Endothelial cell of umbilical vein (primary cell): ENCODE data around the gene MINDY2. TPM values are rescaled to one million over a fixed set of nuclear protein-coding genes. Genes with fewer than 3 reads are reported as not detected.

Source experiments
- BruUV-seq: library from RNA; stranded (reverse); fragments of 400-500 nt; replicated peaks from 2 replicates; lab custom pipeline; 2021; lab: Mats Ljungman, UMichigan
- CTCF ChIA-PET: fragments of 300-600, 350-600 bp; sonication (Branson Sonifier 250); formaldehyde crosslinking; loops from one replicate; lab custom pipeline; 2021; ENCODE audit warnings: antibody characterized with exemption, inconsistent platforms; lab: Charles Lee
- POLR2A ChIA-PET: fragments of 300-600, 350-600 bp; sonication (Branson Sonifier 250); formaldehyde crosslinking; loops from one replicate; lab custom pipeline; 2021; ENCODE audit warnings: antibody characterized with exemption, inconsistent platforms; lab: Charles Lee
- DNase-seq: peaks from one replicate; pipeline ENCODE4 v3.0.0-alpha.2; 2011; ENCODE audit warnings: low read depth, low spot score
- FAIRE-seq: peaks from 2 replicates; lab custom pipeline; 2011; peaks lifted over from hg19 to GRCh38; lab: Jason Lieb, UNC
- H2AFZ ChIP-seq: 2 replicates; pipeline ENCODE4 v1.6.0; 2012; ENCODE audit warnings: low read depth, low read length, control low read depth, inconsistent platforms
- H3K27ac ChIP-seq: 2 replicates; pipeline ENCODE4 v1.5.1; 2011; ENCODE audit warnings: low read depth, mild to moderate bottlenecking, control low read depth, low read length, moderate library complexity; ENCODE audit not compliant: insufficient read depth
- H3K27me3 ChIP-seq, 2 experiments: 2 replicates each; pipeline versions ENCODE4 v1.6.0 to v1.6.1; 2011; ENCODE audit warnings: low read length in 2 of 2, mixed read lengths in 1 of 2; ENCODE audit not compliant: control insufficient read depth in 2 of 2, insufficient read depth in 2 of 2
- H3K36me3 ChIP-seq, 2 experiments: 2 replicates in 1 of 2; 3 replicates in 1 of 2; pipeline ENCODE4 v1.5.1; 2011; ENCODE audit warnings: low read length in 2 of 2, mild to moderate bottlenecking in 1 of 2, moderate library complexity in 1 of 2; ENCODE audit not compliant: control insufficient read depth in 2 of 2, insufficient read depth in 2 of 2; ENCODE audit errors: extremely low read depth in 1 of 2
- H3K4me1 ChIP-seq: 3 replicates; pipeline ENCODE4 v1.5.1; 2011; ENCODE audit warnings: mild to moderate bottlenecking, low read length; ENCODE audit not compliant: control insufficient read depth, insufficient read depth; ENCODE audit errors: extremely low read depth
- H3K4me2 ChIP-seq: 2 replicates; pipeline ENCODE4 v1.6.1; 2011; ENCODE audit warnings: low read length, control low read depth, mixed read lengths; ENCODE audit not compliant: insufficient read depth
- H3K4me3 ChIP-seq, 3 experiments: fragments of 200-600 bp in 1 of 3; sonication (generic), shearing (Covaris generic) in 1 of 3; replicated peaks in 1 of 3; 2 replicates each; pipeline ENCODE4 v1.5.1; 2011 to 2016; ENCODE audit warnings: control low read depth in 3 of 3, low read length in 3 of 3, mild to moderate bottlenecking in 2 of 3, inconsistent platforms in 1 of 3, low read depth in 1 of 3, moderate library complexity in 1 of 3; ENCODE audit not compliant: insufficient read depth in 1 of 3
- H3K79me2 ChIP-seq: 2 replicates; pipeline ENCODE4 v1.6.0; 2012; ENCODE audit warnings: low read length, inconsistent platforms; ENCODE audit not compliant: control insufficient read depth, insufficient read depth
- H3K9ac ChIP-seq: replicated peaks from 2 replicates; pipeline ENCODE3; 2011; ENCODE audit warnings: low read length, control low read depth; ENCODE audit not compliant: insufficient read depth; ENCODE audit errors: extremely low read depth
- H3K9me1 ChIP-seq: replicated peaks from 3 replicates; pipeline ENCODE4 v1.6.0; 2011; ENCODE audit warnings: mild to moderate bottlenecking, low read length; ENCODE audit not compliant: control insufficient read depth, insufficient read depth; ENCODE audit errors: extremely low read depth
- H3K9me3 ChIP-seq: replicated peaks from 2 replicates; pipeline ENCODE4 v1.5.1; 2012; ENCODE audit warnings: low read length, inconsistent platforms; ENCODE audit not compliant: control insufficient read depth, insufficient read depth
- H4K20me1 ChIP-seq: replicated peaks from 2 replicates; pipeline ENCODE3; 2011; ENCODE audit warnings: mild to moderate bottlenecking, low read length; ENCODE audit not compliant: control insufficient read depth, insufficient read depth; ENCODE audit errors: extremely low read depth
- EZH2 ChIP-seq: IDR thresholded peaks from 2 replicates; pipeline ENCODE4 v1.6.1; 2012; ENCODE audit warnings: borderline replicate concordance, low read depth, mild to moderate bottlenecking, moderate library complexity, low read length, inconsistent platforms; ENCODE audit not compliant: severe bottlenecking
- FOS ChIP-seq: IDR thresholded peaks from 2 replicates; pipeline ENCODE4 v1.6.1; 2011; ENCODE audit warnings: mild to moderate bottlenecking, low read length, moderate library complexity, borderline replicate concordance; ENCODE audit not compliant: insufficient read depth
- POLR2A ChIP-seq: IDR thresholded peaks from 2 replicates; pipeline ENCODE4 v1.6.1; 2012; ENCODE audit warnings: low read depth, mild to moderate bottlenecking, control low read depth, low read length
- dilution Hi-C: fragments of 300-500 bp; cut with MboI; formaldehyde crosslinking; loops from one replicate; pipeline ENCODE4 v1.15.0; 2019; ENCODE audit warnings: low sequenced_read_pairs; ENCODE audit not compliant: extremely low pct_ligation_motif_present
- intact Hi-C: fragments of 100-400 bp; cut with micrococcal nuclease; formaldehyde crosslinking; loops from one replicate; pipeline ENCODE4 v1.10.0; 2022
- polyA plus RNA-seq, 4 experiments: library from polyadenylated mRNA; depleted of rRNA in 3 of 4; stranded (reverse) in 3 of 4; unstranded in 1 of 4; fragments of >200 nt; gene quantifications; 2 replicates each; pipeline versions ENCODE4 v1.2.1 to v1.2.3, GENCODE V29; 2011 to 2012; ENCODE audit warnings: missing spikeins in 1 of 4
- total RNA-seq: library from RNA; stranded (reverse); gene quantifications from 2 replicates; pipeline ENCODE4 v1.2.3, GENCODE V29; 2021
- TF ChIP-seq, protein P1 (sequence below): IDR thresholded peaks from 2 replicates; pipeline ENCODE4 v1.6.1; 2011; ENCODE audit not compliant: insufficient read depth, insufficient read length
- TF ChIP-seq, protein P2 (sequence below), 2 donors: IDR thresholded peaks; 1 replicate in 1 of 2; 2 replicates in 1 of 2; pipeline ENCODE4 v1.5.1; 2011; ENCODE audit warnings: low read length in 2 of 2, mild to moderate bottlenecking in 2 of 2, moderate library complexity in 2 of 2, control low read depth in 1 of 2, inconsistent platforms in 1 of 2, low read depth in 1 of 2; ENCODE audit not compliant: insufficient read depth in 1 of 2; ENCODE audit errors: extremely low read depth in 1 of 2

The MINDY2 gene
- total and polyA plus RNA-seq, 2 donors (not counting 3 experiments of a cell fraction or from before 2014, with no cell fraction given) = 1.6 to 13.7 TPM

DNA sequence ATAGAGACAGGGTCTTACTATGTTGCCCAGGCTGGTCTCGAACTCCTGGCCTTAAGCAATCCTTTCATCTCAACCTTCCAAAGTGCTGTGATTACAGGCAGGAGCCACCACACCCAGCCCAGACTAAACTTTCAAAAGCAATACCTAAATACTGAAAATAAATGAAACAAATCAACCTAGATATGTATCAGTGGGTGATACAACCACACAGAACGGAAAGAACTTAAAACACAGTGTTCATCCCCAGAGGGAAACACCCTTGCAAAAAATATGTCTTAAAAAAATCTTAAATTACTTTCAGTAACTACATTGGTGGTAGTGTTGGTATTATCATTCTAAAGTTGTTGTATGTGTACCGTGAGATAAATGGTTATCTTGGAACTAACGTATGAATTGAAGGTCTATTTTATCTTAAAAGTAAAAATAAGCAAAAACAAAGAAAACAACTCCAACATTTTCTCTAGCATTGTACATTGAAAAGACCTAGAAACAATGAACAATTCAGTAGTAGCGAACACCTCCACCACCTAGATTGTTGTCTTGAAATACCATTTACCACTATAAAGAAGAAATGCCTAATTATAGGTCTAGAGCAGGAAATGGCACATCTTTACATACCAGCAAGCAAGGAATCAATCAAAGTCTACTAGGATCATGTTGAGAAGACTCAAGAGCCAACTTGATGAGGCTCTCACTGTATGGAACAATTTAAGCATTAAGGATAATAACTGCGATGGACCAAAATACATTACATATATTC is 137.6 kb downstream of the MINDY2 start:
- no peak for FAIRE-seq
- intact Hi-C loops = no loop called here

DNA sequence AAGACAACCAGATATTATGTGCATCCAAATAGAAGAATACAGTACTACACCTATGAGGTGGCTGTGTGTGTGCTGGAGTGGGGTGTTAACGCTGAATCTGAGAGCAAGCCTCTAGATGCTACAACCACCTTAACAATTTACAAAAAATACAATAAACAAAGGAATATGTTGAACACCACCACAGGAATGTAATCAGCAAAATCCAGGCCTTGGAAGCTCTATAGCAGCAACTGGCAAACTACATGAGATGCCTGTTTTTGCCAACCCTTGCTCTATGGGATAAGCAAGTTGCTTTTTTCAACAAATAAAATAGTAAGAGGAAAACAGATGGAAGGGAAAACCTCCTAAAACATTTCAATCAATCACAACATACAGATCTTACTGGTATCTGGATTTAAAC is 138.5 kb downstream of the MINDY2 start:
- H3K9me1 ChIP-seq = no peaks in the 10 kb centered on the region
- H2AFZ ChIP-seq = no peak overlapping the region
- DNase-seq = no peak
- no peaks in the 10 kb centered on the region for H3K4me1 ChIP-seq
- no peak for FAIRE-seq
- H3K9ac ChIP-seq = no peak overlapping the region
- peaks cover 26% of the 10 kb centered on the region for H3K79me2 ChIP-seq
- dilution Hi-C loops = no loop called here
- peaks cover 0 to 7% of the 10 kb centered on the region in 2 experiments for H3K36me3 ChIP-seq
- no peaks in the 10 kb centered on the region for H3K27me3 ChIP-seq
- TF ChIP-seq, protein P1, sequence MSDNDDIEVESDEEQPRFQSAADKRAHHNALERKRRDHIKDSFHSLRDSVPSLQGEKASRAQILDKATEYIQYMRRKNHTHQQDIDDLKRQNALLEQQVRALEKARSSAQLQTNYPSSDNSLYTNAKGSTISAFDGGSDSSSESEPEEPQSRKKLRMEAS = no peak
- TF ChIP-seq, protein P2, sequence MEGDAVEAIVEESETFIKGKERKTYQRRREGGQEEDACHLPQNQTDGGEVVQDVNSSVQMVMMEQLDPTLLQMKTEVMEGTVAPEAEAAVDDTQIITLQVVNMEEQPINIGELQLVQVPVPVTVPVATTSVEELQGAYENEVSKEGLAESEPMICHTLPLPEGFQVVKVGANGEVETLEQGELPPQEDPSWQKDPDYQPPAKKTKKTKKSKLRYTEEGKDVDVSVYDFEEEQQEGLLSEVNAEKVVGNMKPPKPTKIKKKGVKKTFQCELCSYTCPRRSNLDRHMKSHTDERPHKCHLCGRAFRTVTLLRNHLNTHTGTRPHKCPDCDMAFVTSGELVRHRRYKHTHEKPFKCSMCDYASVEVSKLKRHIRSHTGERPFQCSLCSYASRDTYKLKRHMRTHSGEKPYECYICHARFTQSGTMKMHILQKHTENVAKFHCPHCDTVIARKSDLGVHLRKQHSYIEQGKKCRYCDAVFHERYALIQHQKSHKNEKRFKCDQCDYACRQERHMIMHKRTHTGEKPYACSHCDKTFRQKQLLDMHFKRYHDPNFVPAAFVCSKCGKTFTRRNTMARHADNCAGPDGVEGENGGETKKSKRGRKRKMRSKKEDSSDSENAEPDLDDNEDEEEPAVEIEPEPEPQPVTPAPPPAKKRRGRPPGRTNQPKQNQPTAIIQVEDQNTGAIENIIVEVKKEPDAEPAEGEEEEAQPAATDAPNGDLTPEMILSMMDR (IDR thresholded peaks at IDR 0.05; ENCODE audit: extremely low read depth in 1 of 2, insufficient read depth in 1 of 2, low read depth in 1 of 2, low read length in 2 of 2) = no peak
- no peak for TF ChIP-seq POLR2A
- no peak for TF ChIP-seq FOS
- no peak for TF ChIP-seq EZH2
- intact Hi-C loops = no loop called here
- H4K20me1 ChIP-seq = peaks cover 2% of the 10 kb centered on the region
- no TSS peak for BruUV-seq
- H3K9me3 ChIP-seq = no peaks in the 10 kb centered on the region
- no peak overlapping the region for H3K4me2 ChIP-seq
- H3K27ac ChIP-seq = no peak overlapping the region
- ChIA-PET CTCF (interaction anchor here (0.9 kb wide), 1 partner anchor 15 kb away, joined by 3 read pairs; no protein-coding TSS in a partner anchor), POLR2A (no interaction called here)
- no peak overlapping the region for H3K4me3 ChIP-seq

More for the DNA sequence above, 137.6 kb downstream of the MINDY2 start:
- Histone ChIP-seq H3K79me2 (peaks cover 26% of the 10 kb centered on the region), H3K9me1 (no peaks in the 10 kb centered on the region), H3K27me3 (no peaks in the 10 kb centered on the region), H4K20me1 (peaks cover 2% of the 10 kb centered on the region), H3K9me3 (no peaks in the 10 kb centered on the region), H3K36me3 (peaks cover 0 to 7% of the 10 kb centered on the region in 2 experiments), H3K4me2 (no peak overlapping the region), H3K4me3 (no peak overlapping the region), H3K4me1 (no peaks in the 10 kb centered on the region), H3K9ac (no peak overlapping the region), H2AFZ (no peak overlapping the region), H3K27ac (no peak overlapping the region)
- BruUV-seq = no TSS peak
- TF ChIP-seq POLR2A = no peak
- DNase-seq = no peak
- POLR2A ChIA-PET = interaction anchor here (0.7 kb wide), 1 partner anchor 19 kb away, joined by 8 read pairs; no protein-coding TSS in a partner anchor
- CTCF ChIA-PET = interaction anchor here (0.9 kb wide), 1 partner anchor 16 kb away, joined by 3 read pairs; no protein-coding TSS in a partner anchor
- dilution Hi-C loops = no loop called here
